ENCODE measurements around the gene CSDE1.

- TF ChIP-seq, protein P1, sequence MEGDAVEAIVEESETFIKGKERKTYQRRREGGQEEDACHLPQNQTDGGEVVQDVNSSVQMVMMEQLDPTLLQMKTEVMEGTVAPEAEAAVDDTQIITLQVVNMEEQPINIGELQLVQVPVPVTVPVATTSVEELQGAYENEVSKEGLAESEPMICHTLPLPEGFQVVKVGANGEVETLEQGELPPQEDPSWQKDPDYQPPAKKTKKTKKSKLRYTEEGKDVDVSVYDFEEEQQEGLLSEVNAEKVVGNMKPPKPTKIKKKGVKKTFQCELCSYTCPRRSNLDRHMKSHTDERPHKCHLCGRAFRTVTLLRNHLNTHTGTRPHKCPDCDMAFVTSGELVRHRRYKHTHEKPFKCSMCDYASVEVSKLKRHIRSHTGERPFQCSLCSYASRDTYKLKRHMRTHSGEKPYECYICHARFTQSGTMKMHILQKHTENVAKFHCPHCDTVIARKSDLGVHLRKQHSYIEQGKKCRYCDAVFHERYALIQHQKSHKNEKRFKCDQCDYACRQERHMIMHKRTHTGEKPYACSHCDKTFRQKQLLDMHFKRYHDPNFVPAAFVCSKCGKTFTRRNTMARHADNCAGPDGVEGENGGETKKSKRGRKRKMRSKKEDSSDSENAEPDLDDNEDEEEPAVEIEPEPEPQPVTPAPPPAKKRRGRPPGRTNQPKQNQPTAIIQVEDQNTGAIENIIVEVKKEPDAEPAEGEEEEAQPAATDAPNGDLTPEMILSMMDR (IDR thresholded peaks at IDR 0.05) = no peak
- no peak for TF ChIP-seq POLR2A (IDR thresholded peaks at IDR 0.05)
These were observed 88.2 kb downstream of the CSDE1 start, which contains the start of gene DENND2C for GRCh38 chr1:114669562-114670082.
